EH (cell line): ENCODE data around the gene DBNDD1.
A peak's percentile ranks its signal among the peaks of the same experiment; 100 is the strongest.
"Not testable (repeated sequence)": the region's sequence is repeated elsewhere in the genome, so short reads cannot be mapped to it uniquely, and the experiment has no call there.

Source experiments
- DNase-seq: peaks from one replicate; pipeline ENCODE4 v3.0.0-alpha.2; 2015; ENCODE audit warnings: low read depth

The DBNDD1 gene, protein sequence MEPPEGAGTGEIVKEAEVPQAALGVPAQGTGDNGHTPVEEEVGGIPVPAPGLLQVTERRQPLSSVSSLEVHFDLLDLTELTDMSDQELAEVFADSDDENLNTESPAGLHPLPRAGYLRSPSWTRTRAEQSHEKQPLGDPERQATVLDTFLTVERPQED

DNA sequence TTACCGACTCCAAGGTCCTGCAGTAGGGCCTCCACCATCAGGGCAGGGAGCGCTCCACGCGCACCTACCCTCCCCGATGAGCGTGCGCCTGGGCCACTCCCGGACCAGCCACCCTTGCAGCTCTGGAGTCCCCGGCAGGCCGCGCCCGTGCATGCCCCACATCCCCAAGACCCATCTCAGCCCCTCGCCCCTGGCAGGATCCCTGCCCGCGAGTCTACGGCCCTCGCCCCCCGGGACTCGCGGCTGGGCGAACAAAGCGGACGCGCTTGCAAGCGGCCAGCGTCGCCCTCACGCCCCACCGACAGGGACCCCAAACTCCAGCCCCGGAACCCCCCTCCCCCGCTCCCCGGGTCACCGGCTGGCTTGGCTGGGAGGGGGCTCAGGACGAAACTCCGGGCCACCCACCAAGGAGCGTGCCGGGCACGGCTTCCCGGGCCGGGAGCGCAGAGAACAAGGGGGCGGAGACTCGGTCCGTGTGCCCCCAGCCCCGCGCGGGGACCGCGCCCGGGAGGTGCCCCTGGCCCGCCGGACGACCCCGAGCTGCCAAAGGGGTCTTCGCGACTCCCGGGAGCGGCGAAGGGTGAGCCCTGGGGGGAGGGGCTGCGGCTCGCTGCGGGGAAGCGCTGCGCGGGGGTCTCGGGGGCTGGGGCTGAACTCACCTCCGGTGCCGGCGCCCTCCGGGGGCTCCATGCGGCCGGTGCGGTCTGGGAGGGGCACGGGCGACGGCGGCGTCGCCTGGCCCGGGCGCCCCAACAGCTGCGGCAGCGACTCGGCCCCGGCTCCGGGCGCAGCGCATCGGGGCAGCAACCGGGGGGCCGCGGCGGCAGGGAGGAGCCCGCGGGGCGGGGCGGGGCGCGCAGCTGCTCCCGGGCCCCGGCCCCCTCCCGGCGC is at the start of gene DBNDD1:
TSS of gene DBNDD1 (minus strand) at position 805 of the 891 bp plus-strand sequence. CDS start at position 690, 115 bp downstream.
- DNase-seq = no peak

GRCh38 chr16:90061437-90061836 is 42.2 kb upstream of the DBNDD1 start:
- DNase-seq = no peak

GRCh38 chr16:90057738-90058173 is 38.5 kb upstream of the DBNDD1 start:
- DNase-seq = peak; percentile 88

DNA sequence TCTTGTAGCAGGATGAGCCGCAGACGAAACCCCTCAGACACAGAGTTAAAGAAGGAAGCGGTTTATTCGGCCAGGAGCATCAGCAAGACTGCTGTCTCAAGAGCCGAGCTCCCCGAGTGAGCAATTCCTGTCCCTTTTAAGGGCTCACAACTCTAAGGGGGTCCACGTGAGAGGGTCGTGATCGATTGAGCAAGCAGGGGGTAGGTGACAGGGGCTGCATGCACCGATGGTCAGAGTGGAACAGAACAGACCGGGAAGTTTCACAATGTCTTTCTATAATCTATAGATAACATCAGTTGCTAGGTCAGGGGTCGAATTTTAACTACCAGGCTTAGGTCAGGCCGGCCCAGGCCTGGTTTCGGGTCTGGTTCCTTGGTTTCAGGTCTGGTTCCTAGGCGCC is 37.3 kb upstream of the DBNDD1 start:
- not testable (repeated sequence) for DNase-seq

DNA sequence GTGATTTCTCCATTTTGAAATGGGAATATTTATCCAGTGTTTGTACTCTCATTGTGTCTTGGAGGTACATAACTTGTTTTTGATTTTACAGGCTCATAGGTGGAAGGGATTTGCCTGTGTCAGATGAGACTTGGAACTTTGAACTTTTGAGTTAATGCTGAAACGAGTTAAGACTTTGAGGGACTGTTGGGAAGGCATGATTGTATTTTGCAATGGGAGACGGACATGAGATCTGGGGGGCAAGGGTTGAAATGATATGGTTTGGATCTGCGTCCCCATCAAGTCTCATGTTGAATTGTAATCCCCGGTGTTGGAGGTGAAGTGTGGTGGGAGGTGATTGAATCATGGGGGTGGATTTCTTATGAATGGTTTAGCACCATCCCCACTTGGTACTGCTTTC is 36.1 kb upstream of the DBNDD1 start:
- DNase-seq = no peak

GRCh38 chr16:90054554-90054953 is 35.3 kb upstream of the DBNDD1 start:
- DNase-seq = no peak

- DNase-seq = no peak
These were observed 34.7 kb upstream of the DBNDD1 start for GRCh38 chr16:90053902-90054500.

- no peak for DNase-seq
These were observed 31.7 kb upstream of the DBNDD1 start for GRCh38 chr16:90050969-90051368.

GRCh38 chr16:90048737-90049330 is 29.6 kb upstream of the DBNDD1 start:
- DNase-seq = no peak

- DNase-seq = peak; percentile 22
These were observed 29.1 kb upstream of the DBNDD1 start for GRCh38 chr16:90048347-90048722.

DNA sequence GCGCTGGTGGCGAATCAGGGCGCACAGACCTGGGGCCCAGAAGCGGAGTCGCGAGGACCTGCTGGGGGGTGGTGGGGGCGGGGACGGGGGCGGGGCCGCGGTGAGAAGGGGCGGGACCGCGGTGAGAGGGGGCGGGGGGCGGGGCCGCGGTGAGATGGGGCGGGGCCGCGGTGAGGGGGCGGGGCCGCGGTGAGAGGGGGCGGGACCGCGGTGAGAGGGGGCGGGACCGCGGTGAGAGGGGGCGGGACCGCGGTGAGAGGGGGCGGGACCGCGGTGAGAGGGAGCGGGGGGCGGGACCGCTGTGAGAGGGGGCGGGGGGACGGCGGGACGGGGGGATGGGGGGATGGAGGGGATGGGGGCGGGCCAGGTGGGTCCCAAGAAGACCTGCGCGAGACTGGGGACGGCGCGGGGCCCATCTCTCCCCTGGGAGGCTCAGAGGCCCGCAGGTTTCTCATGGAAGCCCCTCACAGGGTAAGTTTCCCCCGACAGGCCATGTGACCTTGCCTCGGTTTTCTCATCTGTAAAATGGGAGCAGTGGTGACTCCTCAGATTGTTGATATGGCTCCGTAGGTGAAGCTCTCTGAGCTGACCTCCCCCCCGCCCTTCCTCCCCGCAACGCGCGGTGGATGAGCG is 28.6 kb upstream of the DBNDD1 start:
- no peak for DNase-seq

GRCh38 chr16:90046971-90047713 is 27.9 kb upstream of the DBNDD1 start:
- DNase-seq = peak; percentile 62

DNA sequence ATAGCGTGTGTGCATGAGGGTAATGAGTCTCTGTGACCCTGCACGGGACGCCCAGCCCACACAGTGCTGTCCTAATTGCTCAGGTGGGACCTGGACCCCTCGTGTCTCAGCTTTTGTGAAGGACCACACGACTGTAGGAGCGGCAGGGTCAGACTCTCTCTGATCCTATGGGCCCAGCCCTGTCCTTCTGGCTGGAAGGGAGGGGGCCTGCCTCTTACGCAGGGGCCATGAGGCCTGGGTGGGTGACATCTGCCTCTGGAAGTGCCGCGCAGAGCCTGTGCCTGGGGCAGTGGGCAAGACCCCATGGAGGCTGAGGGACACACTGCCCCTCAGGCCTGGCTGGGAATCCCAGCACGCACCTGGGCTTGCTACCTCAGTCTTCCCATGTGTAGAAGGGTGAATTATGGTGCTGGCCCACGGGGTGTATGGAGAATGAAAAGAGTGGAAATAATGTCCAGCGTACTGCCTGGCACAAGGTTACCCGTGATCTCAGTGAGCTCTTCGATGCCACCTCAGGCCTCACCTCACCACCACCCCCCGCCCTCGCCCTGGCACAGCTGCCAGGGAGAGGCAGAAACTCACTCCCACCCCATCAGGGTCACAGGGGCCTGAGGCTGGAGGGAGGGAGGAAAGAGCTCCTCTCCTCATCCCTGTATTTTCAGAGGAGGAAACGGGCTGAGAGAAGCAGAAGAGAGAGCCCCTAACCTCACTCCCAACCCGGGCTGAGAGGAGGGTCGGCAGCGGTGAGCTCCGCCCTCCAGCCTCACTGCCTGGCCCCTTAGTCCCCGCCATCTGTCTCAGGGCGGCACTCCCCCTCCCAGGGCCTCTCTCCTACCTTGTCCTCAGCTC is 27.1 kb upstream of the DBNDD1 start:
- no peak for DNase-seq

GRCh38 chr16:90044111-90044551 is 24.9 kb upstream of the DBNDD1 start:
- DNase-seq = no peak

GRCh38 chr16:90043526-90043925 is 24.3 kb upstream of the DBNDD1 start:
- no peak for DNase-seq

- no peak for DNase-seq
These were observed 23.8 kb upstream of the DBNDD1 start for GRCh38 chr16:90042946-90043514.

DNA sequence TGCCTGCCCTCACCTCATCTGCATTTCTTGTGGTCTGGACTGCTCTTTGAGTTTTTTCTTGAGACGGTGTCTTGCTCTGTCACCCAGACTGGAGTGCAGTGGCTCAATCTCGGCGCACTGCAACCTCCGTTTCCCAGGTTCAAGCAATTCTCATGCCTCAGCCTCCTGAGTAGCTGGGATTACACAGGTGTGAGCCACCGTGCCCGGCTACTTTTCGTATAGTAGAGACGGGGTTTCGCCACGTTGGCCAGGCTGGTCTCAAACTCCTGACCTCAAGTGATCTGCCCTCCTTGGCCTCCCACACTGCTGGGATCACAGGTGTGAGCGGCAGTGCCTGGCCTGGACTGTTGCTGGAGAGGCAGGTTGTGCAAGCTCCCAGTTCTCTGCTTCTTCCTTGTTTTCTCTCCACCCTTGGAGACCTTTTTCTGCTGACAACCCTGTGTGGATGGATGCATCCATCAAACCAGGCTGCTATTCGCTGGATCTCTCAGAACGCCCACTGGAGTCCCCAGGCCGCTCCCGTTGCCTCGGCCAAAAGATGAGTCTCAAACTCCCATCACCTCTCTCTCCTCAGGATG is 22.7 kb upstream of the DBNDD1 start:
- DNase-seq = no peak

DNA sequence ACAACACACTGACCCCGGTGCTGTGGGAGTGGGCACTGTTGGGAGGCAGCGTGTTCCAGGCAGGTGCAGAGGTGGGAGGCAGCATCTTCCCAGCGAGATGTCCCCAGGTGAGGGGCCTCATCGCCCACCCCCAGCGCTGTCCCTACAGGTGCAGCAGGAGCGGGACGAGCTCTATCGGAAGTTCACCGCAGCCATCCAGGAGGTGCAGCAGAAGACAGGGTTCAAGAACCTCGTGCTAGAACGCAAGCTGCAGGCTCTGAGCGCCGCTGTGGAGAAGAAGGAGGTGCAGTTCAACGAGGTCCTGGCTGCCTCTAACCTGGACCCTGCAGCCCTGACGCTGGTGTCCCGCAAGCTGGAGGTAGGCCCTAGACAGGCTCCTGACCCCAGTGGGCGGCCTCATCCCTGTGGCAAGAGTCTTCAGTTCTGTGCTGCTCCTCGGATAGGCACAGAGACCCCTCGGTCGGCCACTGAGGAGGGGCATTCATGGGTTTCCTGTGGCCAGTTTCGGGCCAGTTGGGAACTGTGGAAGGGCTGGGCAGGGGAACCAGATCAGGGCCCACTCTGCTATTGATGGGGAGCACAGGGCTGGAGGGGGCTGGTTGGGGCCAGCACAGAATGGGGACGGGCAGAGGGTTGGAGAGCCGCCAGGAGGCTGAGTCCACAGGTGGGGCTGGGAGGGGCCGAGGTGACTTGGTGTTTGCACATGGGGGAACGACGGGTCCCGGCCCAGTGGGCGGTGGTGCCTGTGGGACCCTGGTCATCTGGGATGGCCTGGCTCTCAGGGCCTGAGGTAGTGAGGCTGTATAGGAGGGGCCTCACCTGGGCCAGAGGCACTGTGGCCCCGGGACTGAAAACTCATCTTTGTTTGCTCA is 21.1 kb upstream of the DBNDD1 start:
- DNase-seq = no peak

GRCh38 chr16:90037276-90037675 is 18.0 kb upstream of the DBNDD1 start:
- DNase-seq = no peak
